PC-3 (cell line): ENCODE results near the gene ANP32D. TPM values are rescaled to one million over a fixed set of nuclear protein-coding genes. Genes with fewer than 3 reads are reported as not detected.
"Not testable (repeated sequence)": the region's sequence is repeated elsewhere in the genome, so short reads cannot be mapped to it uniquely, and the experiment has no call there.

Experiments
- ATAC-seq: fragments of 200-7000 bp; cut with Tn5 transposase; 2 replicates; pipeline ENCODE4 v1.9.1; 2020; ENCODE audit warnings: mild to moderate bottlenecking, moderate library complexity
- BruUV-seq: library from RNA; stranded (reverse); fragments of 400-500 nt; replicated peaks from 2 replicates; lab custom pipeline; 2021; lab: Mats Ljungman, UMichigan
- CTCF ChIA-PET: fragments of 300-600 bp; sonication (Branson Sonifier 250); formaldehyde crosslinking; loops from one replicate; lab custom pipeline; 2022; ENCODE audit warnings: antibody characterized with exemption; lab: Charles Lee
- POLR2A ChIA-PET: fragments of 300-600 bp; sonication (Branson Sonifier 250); formaldehyde crosslinking; loops from one replicate; lab custom pipeline; 2022; ENCODE audit warnings: antibody characterized with exemption; ENCODE audit not compliant: unreplicated experiment; lab: Charles Lee
- DNase-seq: peaks from one replicate; pipeline ENCODE4 v3.0.0-alpha.2; 2015
- H2AFZ ChIP-seq: fragments of 300-600 bp; sonication (generic); 2 replicates; pipeline ENCODE4 v1.6.0; 2016; ENCODE audit warnings: antibody characterized with exemption, low read length
- H3F3A ChIP-seq: fragments of 300-600 bp; sonication (generic); one replicate; pipeline ENCODE4 v1.6.0; 2017; ENCODE audit warnings: antibody characterized with exemption, low read length, control low read depth, mild to moderate bottlenecking; ENCODE audit not compliant: unreplicated experiment
- H3K27ac ChIP-seq: fragments of 300-600 bp; sonication (generic); 2 replicates; pipeline ENCODE4 v1.5.1; 2016; ENCODE audit warnings: mild to moderate bottlenecking, low read length
- H3K27me3 ChIP-seq: fragments of 300-600 bp; sonication (generic); 2 replicates; pipeline ENCODE4 v1.6.1; 2016; ENCODE audit warnings: low read length, mixed read lengths
- H3K36me3 ChIP-seq: fragments of 300-600 bp; sonication (generic); 2 replicates; pipeline ENCODE4 v1.6.1; 2016; ENCODE audit warnings: low read depth, mixed run types, low read length, mixed read lengths
- H3K4me1 ChIP-seq: fragments of 300-600 bp; sonication (generic); 2 replicates; pipeline ENCODE4 v1.5.1; 2016; ENCODE audit warnings: low read length; ENCODE audit not compliant: insufficient read depth
- H3K4me2 ChIP-seq: fragments of 300-600 bp; sonication (generic); 2 replicates; pipeline ENCODE4 v1.6.0; 2016; ENCODE audit warnings: low read length
- H3K4me3 ChIP-seq: fragments of 300-600 bp; sonication (generic); 2 replicates; pipeline ENCODE4 v1.5.1; 2016; ENCODE audit warnings: mild to moderate bottlenecking, low read length, mixed read lengths
- H3K79me2 ChIP-seq: fragments of 300-600 bp; sonication (generic); 2 replicates; pipeline ENCODE4 v1.6.1; 2017; ENCODE audit warnings: low read length, mixed read lengths
- H3K9ac ChIP-seq: fragments of 300-600 bp; sonication (generic); 2 replicates; pipeline ENCODE4 v1.6.0; 2016; ENCODE audit warnings: mild to moderate bottlenecking, low read length
- H3K9me2 ChIP-seq: fragments of 300-600 bp; sonication (generic); replicated peaks from 2 replicates; pipeline ENCODE4 v1.6.1; 2016; ENCODE audit warnings: mixed run types, low read length, mixed read lengths
- H3K9me3 ChIP-seq: fragments of 300-600 bp; sonication (generic); 2 replicates; pipeline ENCODE4 v1.6.1; 2016; ENCODE audit warnings: low read length, mixed read lengths
- H4K20me1 ChIP-seq: fragments of 300-600 bp; sonication (generic); 2 replicates; pipeline ENCODE4 v1.6.1; 2016; ENCODE audit warnings: low read length, mixed read lengths
- CTCF ChIP-seq: fragments of 300-600 bp; sonication (generic); conservative IDR thresholded peaks from 2 replicates; pipeline ENCODE4 v1.5.1; 2017; ENCODE audit warnings: antibody characterized with exemption, low read depth, mild to moderate bottlenecking, low read length
- EZH2 ChIP-seq: fragments of 300-600 bp; sonication (generic); IDR thresholded peaks from one replicate; pipeline ENCODE4 v1.6.1; 2017; ENCODE audit warnings: antibody characterized with exemption, mild to moderate bottlenecking, low read length; ENCODE audit not compliant: unreplicated experiment
- EZH2phosphoT487 ChIP-seq: fragments of 300-600 bp; sonication (generic); IDR thresholded peaks from 2 replicates; pipeline ENCODE4 v1.6.1; 2018; ENCODE audit warnings: mild to moderate bottlenecking, antibody characterized with exemption, low read length, borderline replicate concordance
- intact Hi-C: fragments of 100-400 bp; cut with micrococcal nuclease; formaldehyde crosslinking; loops from 2 replicates; pipeline ENCODE4 v1.9.0; 2023
- total RNA-seq: library from RNA; depleted of rRNA; stranded (reverse); fragments of >200 nt; gene quantifications from 2 replicates; pipeline ENCODE4 v1.2.3, GENCODE V29; 2014

The ANP32D gene
- total RNA-seq, 1 experiment from 2014 or later: not detected

GRCh38 chr12:48454667-48455066, 17.7 kb upstream of the ANP32D start:
- peak; percentile 72 for TF ChIP-seq CTCF
- no peak for TF ChIP-seq EZH2
- Histone ChIP-seq H3K9me3 (no peaks in the 10 kb centered on the region), H3K4me3 (no peak overlapping the region), H3K9me2 (no peaks in the 10 kb centered on the region), H3K27ac (no peak overlapping the region), H2AFZ (no peak overlapping the region), H4K20me1 (no peaks in the 10 kb centered on the region), H3K27me3 (peaks cover 39% of the 10 kb centered on the region), H3K4me2 (no peak overlapping the region), H3K4me1 (no peaks in the 10 kb centered on the region), H3K79me2 (no peaks in the 10 kb centered on the region), H3K9ac (no peak overlapping the region), H3K36me3 (no peaks in the 10 kb centered on the region), H3F3A (no peaks in the 10 kb centered on the region)
- intact Hi-C loops: loop anchor here (1.0 to 10.0 kb wide), 3 partner anchors 203 to 370 kb away; no protein-coding TSS in a partner anchor
- ChIA-PET POLR2A (no interaction called here), CTCF (interaction anchor here (0.5 kb wide), 1 partner anchor 283 kb away, joined by 9 read pairs; no protein-coding TSS in a partner anchor)
- ATAC-seq (peak; percentile 49), DNase-seq (peak; percentile 58)
- BruUV-seq: no TSS peak

GRCh38 chr12:48455116-48455515, 17.2 kb upstream of the ANP32D start:
- TF ChIP-seq EZH2 (no peak), CTCF (no peak), EZH2phosphoT487 (no peak)
- no peak for ATAC-seq
- Histone ChIP-seq H3K79me2 (no peaks in the 10 kb centered on the region), H3K9me2 (no peaks in the 10 kb centered on the region), H3K27me3 (peaks cover 43% of the 10 kb centered on the region), H2AFZ (no peak overlapping the region), H3K4me2 (no peak overlapping the region), H3K36me3 (no peaks in the 10 kb centered on the region), H3K4me3 (no peak overlapping the region), H3K4me1 (no peaks in the 10 kb centered on the region), H3K9ac (no peak overlapping the region), H3K9me3 (no peaks in the 10 kb centered on the region), H3K27ac (no peak overlapping the region), H3F3A (no peaks in the 10 kb centered on the region), H4K20me1 (no peaks in the 10 kb centered on the region)
- ChIA-PET POLR2A (no interaction called here), CTCF (no interaction called here)
- no peak for DNase-seq
- no TSS peak for BruUV-seq
- intact Hi-C loops: loop anchor here (10.0 kb wide), 1 partner anchor 260 kb away; no protein-coding TSS in a partner anchor

- no peak overlapping the region for H3K9ac ChIP-seq
- no peak overlapping the region for H3K27ac ChIP-seq
- no peak overlapping the region for H3K4me2 ChIP-seq
- intact Hi-C loops: loop anchor here (10.0 kb wide), 1 partner anchor 264 kb away; no protein-coding TSS in a partner anchor
- no peak overlapping the region for H3K4me3 ChIP-seq
- H3K9me2 ChIP-seq: no peaks in the 10 kb centered on the region
- H3F3A ChIP-seq: no peaks in the 10 kb centered on the region
- peaks cover 57% of the 10 kb centered on the region for H3K27me3 ChIP-seq
- TF ChIP-seq EZH2phosphoT487: no peak
- TF ChIP-seq CTCF: no peak
- no peak for TF ChIP-seq EZH2
- no peak overlapping the region for H2AFZ ChIP-seq
- no peak for ATAC-seq
- ChIA-PET POLR2A (no interaction called here), CTCF (no interaction called here)
- H3K79me2 ChIP-seq: no peaks in the 10 kb centered on the region
- H3K36me3 ChIP-seq: no peaks in the 10 kb centered on the region
- DNase-seq: no peak
- H3K4me1 ChIP-seq: no peaks in the 10 kb centered on the region
- BruUV-seq: no TSS peak
- no peaks in the 10 kb centered on the region for H3K9me3 ChIP-seq
- H4K20me1 ChIP-seq: no peaks in the 10 kb centered on the region
These were observed 13.1 kb upstream of the ANP32D start for GRCh38 chr12:48459259-48459658.

- H3K4me1 ChIP-seq, H3K4me3 ChIP-seq, H3K9me2 ChIP-seq, H3K36me3 ChIP-seq, H3K27me3 ChIP-seq, H3F3A ChIP-seq, CTCF ChIA-PET, H3K27ac ChIP-seq, intact Hi-C loops, BruUV-seq, H2AFZ ChIP-seq, H3K79me2 ChIP-seq, POLR2A ChIA-PET, H3K9ac ChIP-seq, H3K4me2 ChIP-seq, H4K20me1 ChIP-seq, ATAC-seq, DNase-seq: not testable (repeated sequence)
- H3K9me3 ChIP-seq: peaks cover 16% of the 10 kb centered on the region; the same call in 1 of the 2 replicates
These were observed 3.3 kb upstream of the ANP32D start for GRCh38 chr12:48469027-48469426.
